Fibroblast of lung (primary cell): Measurements from ENCODE around the gene KRTAP1-4. TPM values are rescaled to one million over a fixed set of nuclear protein-coding genes. Genes with fewer than 3 reads are reported as not detected.
"Not testable (repeated sequence)": the region's sequence is repeated elsewhere in the genome, so short reads cannot be mapped to it uniquely, and the experiment has no call there.

Experiments used
- DNase-seq, 2 donors: peaks; one replicate each; pipeline versions ENCODE4 v3.0.0 to v3.0.0-alpha.2; 2010; ENCODE audit warnings: low read depth in 2 of 2
- H2AFZ ChIP-seq: 2 replicates; pipeline ENCODE4 v1.5.1; 2012; ENCODE audit warnings: low read length, control low read depth, inconsistent platforms
- H3K27ac ChIP-seq: 2 replicates; pipeline ENCODE4 v1.5.1; 2011; ENCODE audit warnings: low read length, control low read depth; ENCODE audit not compliant: insufficient read depth
- H3K27me3 ChIP-seq: 2 replicates; pipeline ENCODE4 v1.5.1; 2011; ENCODE audit warnings: mild to moderate bottlenecking, low read length; ENCODE audit not compliant: control insufficient read depth, insufficient read depth
- H3K36me3 ChIP-seq: 2 replicates; pipeline ENCODE4 v1.5.1; 2011; ENCODE audit warnings: low read length; ENCODE audit not compliant: control insufficient read depth, insufficient read depth
- H3K4me1 ChIP-seq: 2 replicates; pipeline ENCODE4 v1.5.1; 2011; ENCODE audit warnings: low read length; ENCODE audit not compliant: control insufficient read depth, insufficient read depth; ENCODE audit errors: extremely low read depth
- H3K4me2 ChIP-seq: 2 replicates; pipeline ENCODE4 v1.5.1; 2011; ENCODE audit warnings: low read length, control low read depth; ENCODE audit not compliant: insufficient read depth; ENCODE audit errors: extremely low read depth
- H3K4me3 ChIP-seq, 4 experiments: fragments of 200-600 bp in 1 of 4; sonication (generic) in 1 of 4; replicated peaks in 1 of 4; 2 replicates each; pipeline ENCODE4 v1.5.1; 2011 to 2016; ENCODE audit warnings: low read length in 4 of 4, low read depth in 3 of 4, mild to moderate bottlenecking in 3 of 4, control low read depth in 2 of 4, inconsistent platforms in 1 of 4, mixed read lengths in 1 of 4; ENCODE audit not compliant: insufficient read depth in 1 of 4; ENCODE audit errors: control extremely low read depth in 1 of 4
- H3K79me2 ChIP-seq: 2 replicates; pipeline ENCODE4 v1.5.1; 2012; ENCODE audit warnings: mild to moderate bottlenecking, low read length, inconsistent platforms; ENCODE audit not compliant: control insufficient read depth, insufficient read depth
- H3K9ac ChIP-seq: 2 replicates; pipeline ENCODE4 v1.5.1; 2011; ENCODE audit warnings: mild to moderate bottlenecking, low read length, control low read depth; ENCODE audit not compliant: insufficient read depth
- H3K9me3 ChIP-seq: 2 replicates; pipeline ENCODE4 v1.5.1; 2012; ENCODE audit warnings: low read depth, low read length; ENCODE audit not compliant: control insufficient read depth, insufficient read depth
- H4K20me1 ChIP-seq: 2 replicates; pipeline ENCODE4 v1.5.1; 2011; ENCODE audit warnings: low read length; ENCODE audit not compliant: control insufficient read depth, insufficient read depth; ENCODE audit errors: extremely low read depth
- CTCF ChIP-seq, 2 donors: IDR thresholded peaks in 1 of 2; conservative IDR thresholded peaks in 1 of 2; 1 replicate in 1 of 2; 2 replicates in 1 of 2; pipeline ENCODE4 v1.5.1; 2011 to 2012; ENCODE audit warnings: low read length in 2 of 2, control low read depth in 1 of 2, inconsistent platforms in 1 of 2, low read depth in 1 of 2, mild to moderate bottlenecking in 1 of 2
- EZH2 ChIP-seq: IDR thresholded peaks from 2 replicates; pipeline ENCODE4 v1.5.1; 2012; ENCODE audit warnings: low read length, control low read depth, mild to moderate bottlenecking; ENCODE audit errors: missing control alignments
- polyA plus RNA-seq, 2 donors: library from polyadenylated mRNA; depleted of rRNA in 1 of 2; stranded (reverse) in 1 of 2; unstranded in 1 of 2; fragments of >200 nt; gene quantifications; 2 replicates each; pipeline ENCODE4 v1.2.1, GENCODE V29; 2011 to 2012; ENCODE audit warnings: missing spikeins in 1 of 2
- total RNA-seq: library from RNA; depleted of rRNA; stranded (reverse); fragments of >200 nt; gene quantifications from 2 replicates; pipeline ENCODE4 v1.2.1, GENCODE V29; 2014

KRTAP1-4 gene
- total and polyA plus RNA-seq, 2 donors (not counting 1 experiment from before 2014, with no cell fraction given) = not detected

- no peak for DNase-seq
- Histone ChIP-seq H2AFZ (no peak overlapping the region), H3K9ac (no peak overlapping the region), H3K27ac (no peak overlapping the region), H3K36me3 (no peaks in the 10 kb centered on the region), H3K9me3 (no peaks in the 10 kb centered on the region), H3K27me3 (no peaks in the 10 kb centered on the region), H3K4me3 (no peak overlapping the region), H3K4me1 (no peaks in the 10 kb centered on the region), H3K4me2 (no peak overlapping the region), H4K20me1 (no peaks in the 10 kb centered on the region), H3K79me2 (no peaks in the 10 kb centered on the region)
- TF ChIP-seq EZH2 (no peak), CTCF (conservative IDR thresholded peaks at IDR 0.05 in 1 of 2, IDR thresholded peaks at IDR 0.05 in 1 of 2; ENCODE audit: low read depth in 1 of 2, low read length in 2 of 2) (no peak)
These were observed 26.1 kb downstream of the KRTAP1-4 start for GRCh38 chr17:41003926-41004325.

GRCh38 chr17:41002814-41003213, 27.2 kb downstream of the KRTAP1-4 start:
- TF ChIP-seq CTCF (conservative IDR thresholded peaks at IDR 0.05 in 1 of 2, IDR thresholded peaks at IDR 0.05 in 1 of 2; ENCODE audit: low read depth in 1 of 2, low read length in 2 of 2) = no peak
- TF ChIP-seq EZH2 = no peak
- Histone ChIP-seq H3K4me3 (no peak overlapping the region), H3K9ac (no peak overlapping the region), H4K20me1 (no peaks in the 10 kb centered on the region), H3K9me3 (no peaks in the 10 kb centered on the region), H3K27me3 (no peaks in the 10 kb centered on the region), H3K4me1 (no peaks in the 10 kb centered on the region), H3K36me3 (no peaks in the 10 kb centered on the region), H3K4me2 (no peak overlapping the region), H3K79me2 (no peaks in the 10 kb centered on the region), H2AFZ (no peak overlapping the region), H3K27ac (no peak overlapping the region)
- DNase-seq = peak in 1 of 2 donors; percentile 8

GRCh38 chr17:41001795-41002194, 28.2 kb downstream of the KRTAP1-4 start:
- Histone ChIP-seq H3K27ac (no peak overlapping the region), H3K27me3 (no peaks in the 10 kb centered on the region), H2AFZ (no peak overlapping the region), H3K4me2 (no peak overlapping the region), H3K9me3 (no peaks in the 10 kb centered on the region), H3K4me1 (no peaks in the 10 kb centered on the region), H4K20me1 (no peaks in the 10 kb centered on the region), H3K4me3 (no peak overlapping the region), H3K36me3 (no peaks in the 10 kb centered on the region), H3K9ac (no peak overlapping the region), H3K79me2 (no peaks in the 10 kb centered on the region)
- DNase-seq = no peak
- TF ChIP-seq CTCF (conservative IDR thresholded peaks at IDR 0.05 in 1 of 2, IDR thresholded peaks at IDR 0.05 in 1 of 2; ENCODE audit: low read depth in 1 of 2, low read length in 2 of 2) = no peak
- no peak for TF ChIP-seq EZH2

GRCh38 chr17:40999563-40999962, 30.4 kb downstream of the KRTAP1-4 start, which contains the start of gene KRTAP3-2:
Gene KRTAP3-2 (minus strand): TSS chr17:40999906. CDS start chr17:40999853, 53 bp downstream.
- H3K4me3 ChIP-seq, H3K9me3 ChIP-seq, H3K36me3 ChIP-seq, H4K20me1 ChIP-seq, H2AFZ ChIP-seq, H3K27me3 ChIP-seq, H3K9ac ChIP-seq, H3K79me2 ChIP-seq, H3K4me2 ChIP-seq, H3K4me1 ChIP-seq, H3K27ac ChIP-seq, DNase-seq: not testable (repeated sequence)
